Measurements from ENCODE around the gene RB1.

DNA sequence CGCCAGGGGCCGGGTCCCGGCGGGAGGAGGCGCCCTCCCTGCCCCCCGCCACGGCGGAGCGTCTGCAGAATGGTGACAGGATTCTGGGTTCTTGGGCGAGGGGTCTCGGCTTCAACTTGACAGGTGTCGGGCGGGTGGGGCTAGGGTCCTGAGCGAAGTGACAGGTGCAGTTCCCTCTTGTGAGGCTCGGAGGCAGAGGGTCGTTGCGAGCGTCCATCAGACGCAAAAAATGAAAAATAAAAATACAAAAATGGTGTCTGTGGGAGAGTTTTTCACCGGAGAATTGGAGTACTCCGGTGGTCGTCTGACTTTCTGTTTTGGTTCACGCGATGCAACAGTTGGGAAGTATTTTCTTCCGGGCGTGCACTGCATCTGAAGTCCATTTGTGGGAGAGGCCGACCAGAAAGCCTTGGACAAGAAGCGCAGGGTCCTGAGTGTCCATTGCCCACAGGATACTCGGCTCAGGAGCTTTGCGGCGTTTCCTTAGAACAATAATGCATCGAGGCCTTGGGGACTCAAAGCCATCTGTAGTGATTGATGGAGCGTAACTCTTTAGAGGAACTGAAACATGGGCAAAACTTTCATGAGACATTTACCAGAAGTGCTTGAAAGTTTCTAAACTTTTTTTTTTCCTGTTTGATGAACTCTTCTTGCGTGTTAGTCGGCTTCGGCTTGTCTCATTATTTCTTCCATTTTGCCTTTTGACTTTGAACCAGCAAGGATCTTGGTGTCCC is 759 bp downstream of the RB1 start:
- TF ChIP-seq, protein P1, sequence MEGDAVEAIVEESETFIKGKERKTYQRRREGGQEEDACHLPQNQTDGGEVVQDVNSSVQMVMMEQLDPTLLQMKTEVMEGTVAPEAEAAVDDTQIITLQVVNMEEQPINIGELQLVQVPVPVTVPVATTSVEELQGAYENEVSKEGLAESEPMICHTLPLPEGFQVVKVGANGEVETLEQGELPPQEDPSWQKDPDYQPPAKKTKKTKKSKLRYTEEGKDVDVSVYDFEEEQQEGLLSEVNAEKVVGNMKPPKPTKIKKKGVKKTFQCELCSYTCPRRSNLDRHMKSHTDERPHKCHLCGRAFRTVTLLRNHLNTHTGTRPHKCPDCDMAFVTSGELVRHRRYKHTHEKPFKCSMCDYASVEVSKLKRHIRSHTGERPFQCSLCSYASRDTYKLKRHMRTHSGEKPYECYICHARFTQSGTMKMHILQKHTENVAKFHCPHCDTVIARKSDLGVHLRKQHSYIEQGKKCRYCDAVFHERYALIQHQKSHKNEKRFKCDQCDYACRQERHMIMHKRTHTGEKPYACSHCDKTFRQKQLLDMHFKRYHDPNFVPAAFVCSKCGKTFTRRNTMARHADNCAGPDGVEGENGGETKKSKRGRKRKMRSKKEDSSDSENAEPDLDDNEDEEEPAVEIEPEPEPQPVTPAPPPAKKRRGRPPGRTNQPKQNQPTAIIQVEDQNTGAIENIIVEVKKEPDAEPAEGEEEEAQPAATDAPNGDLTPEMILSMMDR (conservative IDR thresholded peaks at IDR 0.05; ENCODE audit: low read depth, low read length), result no peak
- no peak for TF ChIP-seq EZH2 (IDR thresholded peaks at IDR 0.05; ENCODE audit: borderline replicate concordance, low read depth, low read length, poor library complexity, severe bottlenecking)

Data from A673 (cell line).